Tibial nerve (tissue), 4 donors: ENCODE results near the gene UQCR10. TPM values are rescaled to one million over a fixed set of nuclear protein-coding genes. Genes with fewer than 3 reads are reported as not detected.

Source experiments
- DNase-seq, 2 donors: peaks; one replicate each; pipeline ENCODE4 v3.0.0-alpha.2; 2019; ENCODE audit warnings: low spot score in 2 of 2
- H3K27ac ChIP-seq, 4 donors: fragments of 200-600 bp; sonication (generic) in 3 of 4; one replicate each; pipeline ENCODE4 v1.5.1; 2017 to 2019; ENCODE audit warnings: mild to moderate bottlenecking in 1 of 4
- H3K27me3 ChIP-seq, 2 donors: fragments of 200-600 bp; sonication (generic) in 1 of 2; one replicate each; pipeline versions ENCODE4 v1.5.1 to v1.6.0; 2017 to 2019
- H3K36me3 ChIP-seq, 3 donors: fragments of 200-600 bp; sonication (generic); one replicate each; pipeline ENCODE4 v1.5.1; 2018 to 2019
- H3K4me1 ChIP-seq, 4 donors: fragments of 200-600 bp; sonication (generic) in 3 of 4; one replicate each; pipeline ENCODE4 v1.5.1; 2017 to 2019
- H3K4me3 ChIP-seq, 4 donors: fragments of 200-600 bp; sonication (generic) in 3 of 4; one replicate each; pipeline ENCODE4 v1.5.1; 2017 to 2019; ENCODE audit warnings: mild to moderate bottlenecking in 1 of 4, moderate library complexity in 1 of 4
- H3K9me3 ChIP-seq, 4 donors: fragments of 200-600 bp; sonication (generic) in 3 of 4; one replicate each; pipeline ENCODE4 v1.5.1; 2017 to 2019
- EP300 ChIP-seq, 2 donors: sonication (generic); formaldehyde crosslinking; IDR thresholded peaks; one replicate each; pipeline ENCODE4 v1.6.1; 2017; ENCODE audit warnings: antibody characterized with exemption in 2 of 2, mild to moderate bottlenecking in 1 of 2
- POLR2A ChIP-seq, 2 donors: fragments of 450-650 bp; IDR thresholded peaks; one replicate each; pipeline ENCODE4 v1.6.1; 2017; ENCODE audit warnings: antibody characterized with exemption in 2 of 2, mild to moderate bottlenecking in 2 of 2, moderate library complexity in 2 of 2
- WGBS, 2 donors: methylation state at CpG; one replicate each; pipeline ENCODE4 v1.1.5; 2018; 5-methylcytosine and 5-hydroxymethylcytosine counted together
- total RNA-seq, 4 donors: library from RNA; depleted of rRNA; stranded (reverse); fragments of >200 nt; gene quantifications; one replicate each; pipeline ENCODE4 v1.1.0, GENCODE V29; 2016
- TF ChIP-seq, protein P1 (sequence below), 5 experiments: fragments of 200-600 bp in 3 of 5; fragments of 450-650 bp in 2 of 5; sonication (generic) in 3 of 5; IDR thresholded peaks; one replicate each; pipeline ENCODE4 v1.5.1; 2016 to 2019; ENCODE audit warnings: antibody characterized with exemption in 5 of 5, mild to moderate bottlenecking in 3 of 5, moderate library complexity in 2 of 5

UQCR10 gene
- total RNA-seq, 4 donors from 2014 or later, result 30.4 to 56.7 (median 35.5) TPM

DNA sequence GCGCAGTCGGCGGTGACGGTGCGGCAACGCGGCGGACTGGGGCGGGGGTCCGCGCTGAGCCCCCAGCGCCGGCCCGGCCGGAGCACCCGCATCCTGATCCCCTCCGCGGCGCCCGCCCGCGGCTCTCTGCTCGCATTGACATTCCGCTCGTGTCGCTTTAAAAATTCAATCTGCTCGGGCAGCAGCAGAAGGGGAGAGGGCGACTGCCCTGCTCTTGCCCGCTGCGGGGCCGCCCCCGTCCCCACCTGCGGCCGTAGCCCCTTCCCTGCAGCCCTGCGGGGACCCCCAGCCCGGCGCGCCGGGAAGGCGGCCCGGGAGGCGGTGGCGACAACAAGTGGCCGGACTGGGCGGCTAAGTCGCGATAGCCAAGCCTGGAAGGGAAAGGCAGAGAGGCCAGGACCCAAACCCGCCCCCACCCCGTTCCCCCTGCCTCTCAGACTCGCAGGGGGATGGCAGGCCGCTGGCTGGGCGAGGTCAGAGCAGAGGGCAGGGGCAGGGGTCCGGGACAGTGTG, 46.3 kb upstream of the UQCR10 start:
- Histone ChIP-seq H3K27me3 (peaks cover 0 to 46% of the 10 kb centered on the region in 2 donors), H3K36me3 (no peaks in the 10 kb centered on the region), H3K9me3 (no peaks in the 10 kb centered on the region), H3K4me3 (peak overlapping the region in 1 of 4 donors; percentile 37), H3K4me1 (peaks cover 0 to 18% (median 5%) of the 10 kb centered on the region in 4 donors), H3K27ac (no peak overlapping the region)
- TF ChIP-seq EP300 (IDR thresholded peaks at IDR 0.05) (no peak), POLR2A (IDR thresholded peaks at IDR 0.05) (no peak)
- TF ChIP-seq, protein P1, sequence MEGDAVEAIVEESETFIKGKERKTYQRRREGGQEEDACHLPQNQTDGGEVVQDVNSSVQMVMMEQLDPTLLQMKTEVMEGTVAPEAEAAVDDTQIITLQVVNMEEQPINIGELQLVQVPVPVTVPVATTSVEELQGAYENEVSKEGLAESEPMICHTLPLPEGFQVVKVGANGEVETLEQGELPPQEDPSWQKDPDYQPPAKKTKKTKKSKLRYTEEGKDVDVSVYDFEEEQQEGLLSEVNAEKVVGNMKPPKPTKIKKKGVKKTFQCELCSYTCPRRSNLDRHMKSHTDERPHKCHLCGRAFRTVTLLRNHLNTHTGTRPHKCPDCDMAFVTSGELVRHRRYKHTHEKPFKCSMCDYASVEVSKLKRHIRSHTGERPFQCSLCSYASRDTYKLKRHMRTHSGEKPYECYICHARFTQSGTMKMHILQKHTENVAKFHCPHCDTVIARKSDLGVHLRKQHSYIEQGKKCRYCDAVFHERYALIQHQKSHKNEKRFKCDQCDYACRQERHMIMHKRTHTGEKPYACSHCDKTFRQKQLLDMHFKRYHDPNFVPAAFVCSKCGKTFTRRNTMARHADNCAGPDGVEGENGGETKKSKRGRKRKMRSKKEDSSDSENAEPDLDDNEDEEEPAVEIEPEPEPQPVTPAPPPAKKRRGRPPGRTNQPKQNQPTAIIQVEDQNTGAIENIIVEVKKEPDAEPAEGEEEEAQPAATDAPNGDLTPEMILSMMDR (IDR thresholded peaks at IDR 0.05), result no peak
- 13 to 32% methylated on average over 3 to 14 of the region's 53 CpGs for WGBS, 2 donors
- DNase-seq, result no peak

DNA sequence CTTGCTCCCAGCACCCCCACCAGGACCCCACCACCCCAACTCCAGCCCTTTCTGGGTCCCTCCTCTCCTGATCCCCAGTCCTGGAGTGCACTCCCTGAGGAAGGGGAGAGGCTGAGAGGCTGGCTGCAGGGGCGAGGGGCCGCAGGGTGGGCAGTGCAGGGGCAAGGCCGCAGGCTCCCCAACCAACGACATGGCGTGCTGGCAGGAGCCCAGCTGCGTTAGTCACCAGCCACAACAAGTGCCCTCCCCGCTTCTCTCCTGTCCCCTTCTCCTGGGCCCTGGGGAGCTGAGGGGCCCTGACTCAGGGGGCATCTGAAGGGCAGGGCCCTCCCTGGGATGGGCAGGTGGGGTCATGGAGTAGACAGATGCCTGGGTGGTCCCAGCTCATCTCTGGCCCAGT, 45.0 kb upstream of the UQCR10 start:
- TF ChIP-seq, protein P1 (IDR thresholded peaks at IDR 0.05), result no peak
- TF ChIP-seq EP300 (IDR thresholded peaks at IDR 0.05) (no peak), POLR2A (IDR thresholded peaks at IDR 0.05) (no peak)
- 67 to 72% methylated on average over 7 of the region's 7 CpGs for WGBS, 2 donors
- no peaks in the 10 kb centered on the region for H3K9me3 ChIP-seq
- H3K4me1 ChIP-seq, result peaks cover 0 to 19% (median 5%) of the 10 kb centered on the region in 4 donors
- H3K36me3 ChIP-seq, result no peaks in the 10 kb centered on the region
- no peak for DNase-seq
- H3K27me3 ChIP-seq, result peaks cover 0 to 46% of the 10 kb centered on the region in 2 donors
- H3K4me3 ChIP-seq, result no peak overlapping the region
- H3K27ac ChIP-seq, result no peak overlapping the region

DNA sequence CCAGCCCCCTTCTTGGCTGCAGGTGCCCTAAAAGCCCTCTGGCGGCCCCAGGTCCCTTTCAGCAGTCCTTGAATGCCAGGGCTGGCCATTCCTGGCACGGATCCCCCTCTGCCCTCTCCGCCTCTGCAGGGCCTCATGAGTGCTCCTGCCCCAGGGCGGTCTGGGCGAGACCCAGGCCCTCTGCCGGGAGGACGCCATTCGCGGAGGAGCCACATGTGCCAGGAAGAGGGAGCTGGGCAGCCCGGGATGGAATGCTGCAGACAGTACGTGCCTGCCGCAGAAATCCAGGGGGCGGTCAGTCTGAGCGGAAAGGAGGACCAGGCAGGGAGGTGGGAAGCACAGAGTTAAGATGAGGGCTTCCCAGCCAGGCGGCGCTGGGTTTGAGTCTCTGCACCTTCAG, 44.6 kb upstream of the UQCR10 start:
- DNase-seq, result no peak
- H3K27me3 ChIP-seq, result peaks cover 0 to 43% of the 10 kb centered on the region in 2 donors
- WGBS, 2 donors, result 67 to 69% methylated on average over 11 to 16 of the region's 16 CpGs
- H3K36me3 ChIP-seq, result no peaks in the 10 kb centered on the region
- no peak overlapping the region for H3K27ac ChIP-seq
- TF ChIP-seq, protein P1 (IDR thresholded peaks at IDR 0.05), result no peak
- TF ChIP-seq POLR2A (IDR thresholded peaks at IDR 0.05) (no peak), EP300 (IDR thresholded peaks at IDR 0.05) (no peak)
- no peak overlapping the region for H3K4me3 ChIP-seq
- no peaks in the 10 kb centered on the region for H3K9me3 ChIP-seq
- H3K4me1 ChIP-seq, result peaks cover 0 to 20% (median 5%) of the 10 kb centered on the region in 4 donors

DNA sequence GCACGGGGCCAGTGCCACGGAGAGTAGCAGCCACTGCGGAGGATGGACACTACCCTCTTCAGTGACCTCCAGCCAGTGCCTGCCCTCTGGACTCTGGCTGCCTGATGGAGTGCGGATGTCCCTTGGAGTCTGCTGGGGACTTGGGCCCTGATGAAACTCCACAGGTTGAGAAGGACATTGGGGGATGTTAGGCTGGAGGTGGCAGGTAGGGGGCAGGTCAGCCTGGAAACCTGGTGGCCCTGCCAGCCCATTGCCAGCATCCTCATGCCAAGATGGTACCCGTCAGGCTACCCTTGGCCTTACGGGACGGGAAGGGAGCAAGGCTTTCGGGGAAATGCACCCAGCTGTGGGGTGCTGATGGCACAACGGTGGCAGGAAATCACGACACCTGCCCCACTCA, 43.4 kb upstream of the UQCR10 start:
- Histone ChIP-seq H3K4me3 (no peak overlapping the region), H3K9me3 (no peaks in the 10 kb centered on the region), H3K4me1 (peaks cover 0 to 20% (median 5%) of the 10 kb centered on the region in 4 donors), H3K27ac (no peak overlapping the region), H3K36me3 (peaks cover 0 to 2% (median 0%) of the 10 kb centered on the region in 3 donors), H3K27me3 (peaks cover 0 to 32% of the 10 kb centered on the region in 2 donors)
- 86 to 96% methylated on average over 8 to 10 of the region's 10 CpGs for WGBS, 2 donors
- TF ChIP-seq, protein P1 (IDR thresholded peaks at IDR 0.05), result no peak
- no peak for TF ChIP-seq EP300 (IDR thresholded peaks at IDR 0.05)
- no peak for TF ChIP-seq POLR2A (IDR thresholded peaks at IDR 0.05)
- no peak for DNase-seq

DNA sequence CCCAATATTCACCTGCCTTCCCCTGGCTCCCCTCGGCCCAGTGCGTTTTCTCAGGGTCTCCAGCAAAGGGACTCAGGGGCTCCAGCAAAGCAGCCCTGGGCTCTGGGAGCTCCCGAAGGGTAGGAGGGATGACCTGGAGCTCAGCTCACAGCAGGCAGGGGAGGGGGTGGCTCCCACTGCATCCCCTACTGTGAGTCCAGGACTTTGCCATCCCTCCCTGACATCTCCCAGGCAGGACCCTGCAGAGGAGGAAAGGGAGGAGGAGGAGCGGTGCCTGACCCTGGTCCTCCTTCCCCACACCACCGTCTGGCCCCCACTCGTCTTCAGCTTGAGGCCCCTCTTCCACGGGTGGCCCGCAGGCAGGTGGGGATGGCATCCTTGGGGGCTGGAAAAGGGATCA, 42.3 kb upstream of the UQCR10 start:
- Histone ChIP-seq H3K4me1 (peaks cover 0 to 16% (median 3%) of the 10 kb centered on the region in 4 donors), H3K36me3 (peaks cover 0 to 13% (median 0%) of the 10 kb centered on the region in 3 donors), H3K27ac (no peak overlapping the region), H3K4me3 (no peak overlapping the region), H3K27me3 (peaks cover 0 to 23% of the 10 kb centered on the region in 2 donors), H3K9me3 (no peaks in the 10 kb centered on the region)
- 54 to 61% methylated on average over 8 of the region's 8 CpGs for WGBS, 2 donors
- DNase-seq, result no peak
- TF ChIP-seq EP300 (IDR thresholded peaks at IDR 0.05) (no peak), POLR2A (IDR thresholded peaks at IDR 0.05) (no peak)
- TF ChIP-seq, protein P1 (IDR thresholded peaks at IDR 0.05), result no peak
